ENCODE data around the gene KCNG4.

Gene KCNG4

DNA sequence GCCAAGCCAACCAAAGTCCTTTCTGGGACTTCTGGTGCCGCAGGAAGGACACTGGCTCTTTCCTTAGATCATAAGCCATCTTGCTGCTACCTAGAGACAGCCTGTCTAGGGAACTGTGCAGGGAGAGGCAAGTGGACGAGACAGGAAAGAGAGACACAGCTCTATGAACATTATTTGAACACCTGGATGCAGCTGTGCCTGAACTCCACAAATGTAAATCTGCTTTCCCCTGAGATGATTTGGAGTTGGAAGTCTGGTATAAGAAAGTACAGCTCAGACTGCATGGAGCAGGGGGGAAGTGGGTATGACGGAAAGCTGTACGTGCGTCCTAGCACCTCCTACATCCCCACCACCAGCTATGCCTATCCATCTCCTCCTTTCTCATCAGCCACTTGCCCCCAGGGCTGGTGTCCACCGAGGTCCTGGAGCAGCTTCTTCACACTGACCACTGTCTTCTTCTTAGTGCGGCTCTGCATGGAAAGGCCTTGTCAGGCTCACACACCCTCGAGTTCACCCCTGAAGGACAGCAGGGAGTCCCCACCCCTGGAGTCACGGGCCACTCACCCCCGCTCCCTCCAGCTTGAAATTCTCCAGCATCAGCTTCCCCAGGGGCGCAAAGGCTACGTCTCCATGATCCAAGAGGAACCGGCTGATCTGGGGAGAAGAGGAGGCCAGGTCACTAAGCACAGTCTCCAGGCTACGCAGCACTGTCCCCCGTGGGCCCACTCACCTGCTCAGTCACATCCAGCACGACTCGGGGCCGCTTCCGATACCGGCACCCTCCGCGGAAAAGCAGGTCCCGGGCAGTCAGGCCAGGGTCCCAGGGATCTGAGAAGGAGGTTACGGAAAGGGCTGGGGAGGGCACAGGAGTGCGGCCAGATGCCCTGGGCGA, 56.9 kb downstream of the KCNG4 start:
- no peak for DNase-seq (ENCODE audit: low read depth in 2 of 2)

DNA sequence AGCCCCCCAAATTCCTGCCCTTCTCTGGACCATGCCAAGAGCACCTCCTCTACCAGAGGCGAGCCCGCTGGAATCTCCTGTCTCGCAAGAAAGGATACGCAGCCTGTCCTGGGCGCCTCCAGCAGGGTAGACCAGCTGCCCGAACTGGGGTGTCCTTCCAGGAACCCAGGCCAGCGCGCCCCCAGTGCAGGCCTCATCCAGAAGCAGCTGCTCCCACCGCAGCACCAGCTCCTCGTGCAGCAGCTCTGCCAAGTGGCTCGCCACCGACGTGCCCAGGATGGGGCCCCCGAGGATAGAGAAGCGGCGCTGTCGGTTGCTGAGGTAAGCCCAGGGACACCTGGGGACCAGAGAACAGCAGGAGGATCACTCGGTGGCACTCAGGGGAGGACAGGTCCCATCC, 57.7 kb downstream of the KCNG4 start:
- no peak for DNase-seq (ENCODE audit: low read depth in 2 of 2)

DNA sequence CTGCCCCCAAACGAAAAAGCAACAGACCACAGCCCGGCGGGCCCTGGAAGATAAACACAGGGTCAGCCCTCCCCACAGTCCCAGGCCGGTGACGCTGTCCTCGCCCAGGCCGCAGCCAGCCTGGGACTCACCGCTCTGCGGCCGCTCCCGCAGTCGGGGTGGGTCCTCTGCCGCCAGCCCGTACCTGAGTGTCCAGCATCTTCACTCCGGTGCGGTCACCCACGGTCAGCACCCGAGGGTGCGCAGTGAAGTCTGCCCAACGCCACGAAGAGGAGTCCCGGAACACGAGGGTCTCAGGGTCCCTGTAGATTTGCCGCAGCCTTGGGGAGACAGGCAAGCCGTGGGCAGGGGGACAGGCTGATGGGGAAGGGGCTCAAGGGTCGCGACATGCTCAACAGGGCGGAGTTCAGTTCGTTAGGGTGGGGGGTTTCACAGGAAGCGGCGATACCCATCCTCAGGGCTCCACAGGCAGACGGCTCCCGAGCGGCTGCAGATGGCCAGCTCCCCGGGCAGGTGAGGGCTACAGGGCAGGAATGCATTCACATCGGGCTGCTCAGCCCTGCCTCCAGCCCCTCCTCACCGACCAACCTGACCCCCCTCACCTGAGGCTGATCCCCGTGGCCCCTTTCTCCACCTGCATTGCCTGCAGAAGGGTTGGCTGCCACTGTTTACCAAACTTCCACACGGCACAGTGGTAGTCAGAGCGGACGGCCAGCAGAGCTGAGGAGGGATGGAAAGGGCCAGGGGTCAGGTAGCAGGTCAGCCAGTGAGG, 58.5 kb downstream of the KCNG4 start:
- no peak for DNase-seq (ENCODE audit: low read depth in 2 of 2)

DNA sequence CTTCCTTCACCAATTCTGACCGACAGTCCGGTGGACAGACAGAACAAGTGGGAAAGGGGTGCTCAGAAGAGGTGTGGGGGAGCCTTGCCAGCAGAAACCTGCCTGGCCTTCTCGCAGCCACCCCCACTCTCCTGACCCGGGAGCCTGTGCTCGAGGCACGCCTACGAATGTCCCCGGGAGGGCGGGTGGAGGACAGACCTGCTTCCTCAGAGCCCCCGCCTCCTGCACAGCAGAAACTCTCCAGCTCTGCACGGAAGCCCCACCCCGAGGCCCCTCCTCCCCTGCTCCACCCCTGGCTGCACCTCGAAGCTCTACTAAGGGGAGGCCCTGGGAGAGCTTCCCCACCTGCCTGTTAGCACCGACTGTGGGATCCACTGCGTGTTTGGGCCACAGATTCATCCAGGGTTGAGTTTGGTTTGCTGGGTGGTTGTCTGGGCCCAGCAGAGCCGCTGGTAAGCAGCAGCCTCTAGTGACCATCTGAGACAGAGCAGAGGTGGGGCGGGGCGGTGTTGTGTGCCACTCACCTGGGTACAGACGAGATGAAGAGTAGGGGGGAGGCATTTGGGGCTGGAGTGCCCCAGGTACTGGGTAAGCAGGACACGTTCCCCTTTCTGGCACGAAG, 59.2 kb downstream of the KCNG4 start:
- no peak for DNase-seq (ENCODE audit: low read depth in 2 of 2)

DNA sequence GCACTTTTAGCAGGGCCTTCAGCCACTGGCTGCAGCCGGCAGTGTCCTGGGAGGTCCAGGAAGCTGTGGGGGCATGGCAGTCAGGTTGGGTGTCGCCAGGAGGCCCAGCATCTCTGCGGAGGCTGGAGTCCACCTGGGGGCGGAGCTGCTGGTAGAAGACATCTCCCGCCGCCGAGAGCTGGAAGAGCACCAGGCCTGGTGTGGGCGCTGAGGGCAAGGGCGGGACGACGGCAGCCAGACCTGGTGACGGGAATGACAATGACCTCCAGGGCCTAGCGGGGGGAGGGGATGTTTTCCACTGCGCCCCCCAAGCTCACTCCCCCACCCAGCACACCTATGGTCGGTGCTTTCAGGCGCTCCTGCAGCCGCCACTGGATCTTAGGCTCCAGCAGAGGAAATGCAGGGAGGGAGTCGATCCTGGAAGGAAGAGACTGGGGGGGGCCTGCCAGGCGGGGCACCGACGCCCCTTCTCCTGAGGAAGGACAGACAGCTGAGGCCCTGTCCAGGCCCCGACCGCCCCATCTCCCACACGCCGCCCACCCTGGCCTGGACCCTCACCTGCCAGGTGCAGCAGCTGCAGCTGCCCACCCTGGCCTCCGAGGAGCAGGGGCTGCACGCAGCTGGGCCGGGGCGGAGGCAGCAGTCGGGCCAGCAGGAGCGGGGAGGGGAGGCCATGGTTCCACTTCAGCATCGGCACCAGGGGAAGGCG, 60.0 kb downstream of the KCNG4 start:
- no peak for DNase-seq (ENCODE audit: low read depth in 2 of 2)

DNA sequence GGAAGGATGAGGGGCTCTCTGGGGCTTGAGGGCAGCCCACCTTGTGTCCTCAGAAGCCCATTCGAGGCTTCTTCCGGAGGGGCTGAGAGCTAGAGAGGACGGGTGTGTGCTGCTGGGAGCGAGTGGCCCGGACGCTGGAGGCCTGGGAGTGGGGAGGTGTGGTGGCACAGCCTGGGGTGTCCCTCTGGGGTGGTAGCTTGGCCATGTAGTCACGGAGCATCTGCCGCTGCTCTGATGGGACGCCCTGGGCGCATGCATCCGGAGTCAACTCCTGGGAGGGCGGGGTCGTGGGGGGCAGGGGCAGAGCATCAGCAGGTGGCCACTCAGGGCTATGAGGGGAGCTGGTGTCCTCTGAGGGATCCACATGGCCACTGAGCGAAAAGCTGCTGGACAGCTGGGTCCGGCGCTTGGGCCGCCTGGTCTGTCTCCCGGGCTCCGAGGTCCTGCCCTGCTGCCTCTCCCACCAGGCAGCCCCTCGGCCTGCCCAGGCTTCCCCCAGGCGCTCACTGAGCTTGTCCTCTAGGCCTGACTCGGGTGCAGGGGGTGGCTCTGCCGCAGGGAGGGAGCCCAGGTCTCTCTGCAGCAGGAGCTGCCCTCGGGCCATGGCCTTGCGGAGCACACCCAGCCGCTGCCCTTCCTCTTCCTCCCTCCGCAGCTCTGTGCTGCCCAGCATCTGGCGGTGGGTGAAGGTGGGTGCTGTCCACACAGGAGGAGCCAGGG, 60.8 kb downstream of the KCNG4 start:
- no peak for DNase-seq (ENCODE audit: low read depth in 2 of 2)

DNA sequence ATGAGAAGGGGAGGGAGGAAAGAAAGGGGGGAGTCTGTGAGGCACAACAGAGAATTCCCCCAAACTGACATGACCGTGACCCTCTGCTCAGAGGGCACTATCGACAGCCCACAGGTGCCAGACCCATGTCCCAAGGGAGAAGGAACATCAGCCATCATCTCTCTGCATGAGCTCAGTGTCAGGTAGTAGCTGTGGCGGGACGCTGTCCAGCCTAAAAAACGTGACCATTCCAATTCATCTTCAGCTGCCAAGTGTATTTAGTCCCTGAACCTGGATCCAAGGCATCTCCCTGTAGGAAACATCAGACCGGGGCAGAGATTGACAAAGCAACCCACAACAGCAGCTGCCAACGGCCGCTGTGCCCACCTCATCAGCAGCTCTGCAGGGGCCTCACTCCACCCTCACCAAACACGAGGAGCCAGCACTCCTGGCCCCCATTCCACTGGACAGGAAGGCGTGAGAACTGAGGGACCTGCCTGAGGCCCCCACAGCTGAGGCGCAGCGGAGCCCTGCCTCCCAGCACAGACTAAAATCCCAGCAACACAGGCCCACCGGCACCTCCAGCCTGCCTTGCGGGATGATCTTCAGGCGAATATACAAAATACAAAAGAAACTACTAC, 61.6 kb downstream of the KCNG4 start:
- DNase-seq (ENCODE audit: low read depth in 2 of 2): no peak

DNA sequence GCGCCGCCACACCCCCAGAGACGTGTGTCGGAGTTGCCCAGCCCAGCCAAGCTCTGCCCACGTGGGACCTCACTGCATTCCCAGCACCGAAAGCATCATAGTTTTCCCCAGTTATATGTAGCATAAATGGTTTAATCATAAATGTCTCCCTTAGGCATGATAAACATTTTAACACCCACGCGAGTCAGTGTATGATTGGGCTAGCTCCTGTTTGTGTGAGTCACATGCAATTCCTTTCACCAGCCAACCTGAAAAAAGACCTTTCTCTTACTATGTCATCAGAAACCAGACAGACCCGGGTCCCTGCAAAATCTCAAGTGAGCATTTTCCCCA, 62.1 kb downstream of the KCNG4 start:
- DNase-seq (ENCODE audit: low read depth in 2 of 2): no peak

DNA sequence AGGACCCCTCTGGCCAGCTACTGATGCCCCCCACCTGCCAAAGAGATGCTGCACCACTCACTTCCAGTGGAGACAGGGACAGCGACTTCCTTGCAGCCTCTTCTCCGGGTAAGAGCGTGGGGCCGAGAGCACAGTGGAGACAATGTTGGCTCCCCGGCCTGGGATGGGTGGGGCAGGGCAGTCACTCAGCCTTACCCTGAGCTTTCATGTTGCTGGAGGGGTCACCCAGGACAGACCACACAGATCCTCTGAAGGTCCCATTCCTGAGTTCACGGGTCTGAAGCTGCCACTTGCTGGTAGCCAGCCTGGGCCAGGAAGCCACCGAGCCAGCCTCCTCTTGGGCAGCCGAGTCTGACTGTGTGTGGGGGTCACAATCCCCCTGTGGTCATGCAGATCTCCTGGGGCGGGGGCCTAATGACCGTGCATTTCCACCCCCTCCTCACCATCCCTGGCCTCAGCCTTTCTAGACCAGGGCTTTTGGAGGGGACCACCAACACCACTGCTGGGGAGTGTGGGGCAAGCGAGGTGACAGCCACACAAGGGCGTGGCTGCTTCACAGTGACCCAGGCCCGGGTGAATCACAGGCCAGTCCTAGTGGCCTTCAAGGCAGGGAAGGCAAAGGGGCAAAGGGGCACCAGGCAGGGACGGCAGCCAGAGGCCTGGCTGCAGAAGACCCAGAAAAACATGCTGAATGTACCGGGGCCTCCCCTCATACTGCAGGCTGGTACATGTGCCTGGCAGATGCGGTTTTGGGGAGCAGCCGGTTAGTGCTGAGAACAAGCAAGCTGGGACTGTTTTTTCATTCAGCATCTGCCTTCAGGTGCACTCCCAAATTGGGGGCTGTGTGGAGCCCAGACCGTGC, 63.4 kb downstream of the KCNG4 start:
- DNase-seq (ENCODE audit: low read depth in 2 of 2): no peak

DNA sequence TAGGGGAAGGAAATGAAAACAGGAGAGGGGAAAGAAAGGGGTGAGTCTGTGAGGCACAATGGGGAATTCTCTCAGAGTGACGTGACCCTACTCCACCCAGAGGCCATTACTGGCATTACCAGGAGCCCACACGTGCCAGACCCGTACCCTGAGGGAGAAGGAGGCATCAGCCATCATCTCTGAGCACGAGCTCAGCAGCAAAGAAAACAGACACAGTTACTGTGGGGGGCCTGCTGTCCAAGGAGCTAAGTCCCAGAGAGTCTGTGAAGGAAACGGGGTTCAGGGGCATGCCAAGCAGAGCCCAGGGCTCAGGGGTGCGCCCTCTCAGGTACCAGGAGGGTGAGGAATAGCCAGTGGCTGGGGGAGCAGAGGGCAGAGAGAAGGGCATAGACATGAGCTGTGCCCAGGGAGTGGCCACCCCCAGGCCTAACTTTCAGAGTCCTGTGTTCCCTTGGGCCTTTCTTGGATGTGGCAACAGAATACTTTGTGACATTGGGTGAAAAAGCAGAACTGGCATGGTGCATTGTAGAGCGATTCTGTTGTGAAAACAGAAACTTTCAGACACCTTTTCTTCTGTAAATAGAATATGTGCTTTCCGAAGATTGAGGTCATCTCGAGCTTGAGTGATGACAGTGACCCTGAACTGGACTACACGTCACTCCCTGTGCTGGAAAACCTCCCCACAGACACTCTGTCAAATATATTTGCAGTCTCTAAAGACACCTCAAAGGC, 64.3 kb downstream of the KCNG4 start:
- peak; percentile 35 to 65 for DNase-seq (ENCODE audit: low read depth in 2 of 2)

DNA sequence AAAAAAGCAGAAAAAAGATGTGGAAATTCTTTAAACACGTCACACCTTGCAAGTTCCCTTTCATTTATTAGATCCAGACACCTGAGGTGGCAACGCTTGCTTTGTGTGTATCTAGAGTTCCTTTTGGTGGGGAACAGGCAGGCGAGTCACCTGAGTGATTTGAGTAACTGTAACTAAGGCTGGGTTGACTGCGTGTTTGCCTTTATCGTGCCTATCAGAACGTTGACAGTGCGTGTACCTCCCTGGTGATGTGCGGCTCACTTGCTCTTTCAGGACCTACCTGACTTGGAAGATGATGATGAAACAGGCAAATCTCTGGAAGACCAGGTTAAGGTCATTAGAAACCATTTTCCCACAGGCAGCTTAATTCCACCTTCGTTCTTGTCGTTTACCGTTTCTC, 65.4 kb downstream of the KCNG4 start:
- no peak for DNase-seq (ENCODE audit: low read depth in 2 of 2)

DNA sequence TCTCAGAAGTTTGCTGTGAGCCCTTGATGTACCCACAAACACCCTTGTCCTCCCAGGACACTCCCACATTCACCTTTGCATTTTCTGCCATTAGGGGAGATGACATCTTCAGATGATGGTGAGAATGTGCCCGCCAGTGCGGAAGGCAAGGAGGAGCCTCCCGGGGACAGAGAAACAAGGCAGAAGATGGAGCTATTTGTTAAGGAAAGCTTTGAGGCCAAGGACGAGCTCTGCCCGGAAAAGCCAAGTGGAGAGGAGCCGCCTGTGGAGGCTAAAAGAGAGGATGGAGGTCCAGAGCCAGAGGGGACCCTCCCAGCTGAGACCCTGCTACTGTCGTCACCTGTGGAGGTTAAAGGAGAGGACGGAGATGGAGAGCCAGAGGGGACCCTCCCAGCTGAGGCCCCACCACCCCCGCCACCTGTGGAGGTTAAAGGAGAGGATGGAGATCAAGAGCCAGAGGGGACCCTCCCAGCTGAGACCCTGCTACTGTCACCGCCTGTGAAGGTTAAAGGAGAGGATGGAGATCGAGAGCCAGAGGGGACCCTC, 70.0 kb downstream of the KCNG4 start:
- no peak for DNase-seq (ENCODE audit: low read depth in 2 of 2)
